H9 (cell line): Measurements from ENCODE around the gene C20orf173. TPM values are rescaled to one million over a fixed set of nuclear protein-coding genes. Genes with fewer than 3 reads are reported as not detected.

Experiments
- DNase-seq: peaks from one replicate; pipeline ENCODE4 v3.0.0-alpha.2; 2017
- H2AFZ ChIP-seq: one replicate; pipeline ENCODE4 v1.6.1; 2013; ENCODE audit warnings: mild to moderate bottlenecking, low read length, control low read depth, moderate library complexity
- H2AK5ac ChIP-seq: 2 replicates; pipeline ENCODE4 v1.6.1; 2013; ENCODE audit warnings: low read length, control low read depth, mixed read lengths; ENCODE audit not compliant: insufficient read length
- H2BK120ac ChIP-seq: one replicate; pipeline ENCODE4 v1.6.1; 2013; ENCODE audit warnings: low read depth, mild to moderate bottlenecking, low read length, control low read depth, inconsistent platforms; ENCODE audit not compliant: poor library complexity, severe bottlenecking
- H2BK12ac ChIP-seq: 2 replicates; pipeline ENCODE4 v1.6.1; 2013; ENCODE audit warnings: low read length, control low read depth, mixed read lengths, low read depth; ENCODE audit not compliant: insufficient read length
- H2BK15ac ChIP-seq: 2 replicates; pipeline ENCODE4 v1.6.1; 2013; ENCODE audit warnings: low read depth, low read length, control low read depth
- H2BK20ac ChIP-seq: one replicate; pipeline ENCODE4 v1.6.1; 2013; ENCODE audit warnings: low read depth, mild to moderate bottlenecking, low read length, control low read depth, inconsistent platforms; ENCODE audit not compliant: poor library complexity, severe bottlenecking
- H2BK5ac ChIP-seq: 2 replicates; pipeline ENCODE4 v1.6.1; 2013; ENCODE audit warnings: low read length, control low read depth, mixed read lengths; ENCODE audit not compliant: insufficient read length
- H3K14ac ChIP-seq: 2 replicates; pipeline ENCODE4 v1.6.1; 2013; ENCODE audit warnings: low read length, control low read depth; ENCODE audit not compliant: insufficient read depth
- H3K18ac ChIP-seq: 2 replicates; pipeline ENCODE4 v1.6.1; 2013; ENCODE audit warnings: low read depth, mild to moderate bottlenecking, mixed read lengths, low read length, control low read depth; ENCODE audit not compliant: insufficient read length
- H3K23ac ChIP-seq: 2 replicates; pipeline ENCODE4 v1.6.1; 2013; ENCODE audit warnings: low read length, control low read depth, mixed read lengths, low read depth; ENCODE audit not compliant: insufficient read length
- H3K23me2 ChIP-seq: 2 replicates; pipeline ENCODE4 v1.6.1; 2013; ENCODE audit warnings: low read depth, mild to moderate bottlenecking, mixed read lengths, low read length, control low read depth; ENCODE audit not compliant: insufficient read length, poor library complexity, severe bottlenecking
- H3K27ac ChIP-seq: 2 replicates; pipeline ENCODE4 v1.5.1; 2013; ENCODE audit warnings: low read length, control low read depth, mixed read lengths, low read depth; ENCODE audit not compliant: insufficient read length
- H3K27me3 ChIP-seq: 2 replicates; pipeline ENCODE4 v1.6.1; 2013; ENCODE audit warnings: low read length, control low read depth, inconsistent platforms; ENCODE audit not compliant: insufficient read depth
- H3K4ac ChIP-seq: 2 replicates; pipeline ENCODE4 v1.6.1; 2013; ENCODE audit warnings: low read depth, mild to moderate bottlenecking, control low read depth, inconsistent platforms, low read length, moderate library complexity
- H3K4me1 ChIP-seq: 2 replicates; pipeline ENCODE4 v1.6.1; 2013; ENCODE audit warnings: low read length, control low read depth, inconsistent platforms; ENCODE audit not compliant: insufficient read depth
- H3K4me2 ChIP-seq: 2 replicates; pipeline ENCODE4 v1.6.1; 2013; ENCODE audit warnings: low read length, control low read depth, mixed read lengths; ENCODE audit not compliant: insufficient read length, insufficient read depth
- H3K56ac ChIP-seq: 2 replicates; pipeline ENCODE4 v1.6.1; 2013; ENCODE audit warnings: low read depth, mild to moderate bottlenecking, mixed read lengths, low read length, control low read depth; ENCODE audit not compliant: insufficient read length
- H3K79me1 ChIP-seq: 2 replicates; pipeline ENCODE4 v1.6.1; 2013; ENCODE audit warnings: low read depth, mild to moderate bottlenecking, moderate library complexity, low read length, control low read depth, inconsistent platforms; ENCODE audit not compliant: insufficient read depth, poor library complexity, severe bottlenecking
- H3K79me2 ChIP-seq: 2 replicates; pipeline ENCODE4 v1.6.1; 2013; ENCODE audit warnings: low read length, control low read depth, inconsistent platforms; ENCODE audit not compliant: insufficient read depth
- H3K9ac ChIP-seq: 2 replicates; pipeline ENCODE4 v1.6.1; 2013; ENCODE audit warnings: low read length, control low read depth, mixed read lengths; ENCODE audit not compliant: insufficient read length; ENCODE audit errors: extremely low read depth
- H3K9me3 ChIP-seq: one replicate; pipeline ENCODE4 v1.6.1; 2013; ENCODE audit warnings: low read depth, low read length, inconsistent platforms; ENCODE audit not compliant: control insufficient read depth
- H3T11ph ChIP-seq: one replicate; pipeline ENCODE4 v1.6.1; 2013; ENCODE audit warnings: mild to moderate bottlenecking, low read length, control low read depth, inconsistent platforms
- H4K20me1 ChIP-seq: one replicate; pipeline ENCODE4 v1.6.1; 2013; ENCODE audit not compliant: control insufficient read depth, insufficient read length, insufficient read depth
- H4K5ac ChIP-seq: 2 replicates; pipeline ENCODE4 v1.6.1; 2013; ENCODE audit warnings: low read depth, mild to moderate bottlenecking, mixed read lengths, low read length, control low read depth; ENCODE audit not compliant: insufficient read length
- H4K8ac ChIP-seq: replicated peaks from 2 replicates; pipeline ENCODE4 v1.6.1; 2013; ENCODE audit warnings: low read length, control low read depth, mixed read lengths, low read depth; ENCODE audit not compliant: insufficient read length
- H4K91ac ChIP-seq: 2 replicates; pipeline ENCODE4 v1.6.1; 2013; ENCODE audit warnings: low read depth, mild to moderate bottlenecking, moderate library complexity, mixed read lengths, low read length, control low read depth; ENCODE audit not compliant: insufficient read length
- H3K27ac Mint-ChIP-seq, 3 experiments: 2 replicates in 2 of 3; 3 replicates in 1 of 3; pipeline ENCODE4 v1.8.0; 2020 to 2021; ENCODE audit warnings: mixed read lengths in 3 of 3, mild to moderate bottlenecking in 1 of 3, moderate library complexity in 1 of 3
- H3K27me3 Mint-ChIP-seq: 2 replicates; pipeline ENCODE4 v1.8.0; 2021; ENCODE audit warnings: low read depth, mild to moderate bottlenecking, moderate library complexity, mixed read lengths
- H3K36me3 Mint-ChIP-seq, 3 experiments: 2 replicates in 2 of 3; 3 replicates in 1 of 3; pipeline ENCODE4 v1.8.0; 2020 to 2021; ENCODE audit warnings: low read depth in 3 of 3, mixed read lengths in 3 of 3; ENCODE audit not compliant: insufficient read depth in 1 of 3
- H3K4me1 Mint-ChIP-seq, 2 experiments: 2 replicates each; pipeline ENCODE4 v1.8.0; 2020; ENCODE audit warnings: mixed read lengths in 2 of 2
- H3K4me3 Mint-ChIP-seq, 2 experiments: 2 replicates in 1 of 2; 3 replicates in 1 of 2; pipeline ENCODE4 v1.8.0; 2020 to 2021; ENCODE audit warnings: mild to moderate bottlenecking in 2 of 2, mixed read lengths in 2 of 2, moderate library complexity in 1 of 2
- H3K9me3 Mint-ChIP-seq, 2 experiments: 2 replicates in 1 of 2; 3 replicates in 1 of 2; pipeline ENCODE4 v1.8.0; 2020; ENCODE audit warnings: mild to moderate bottlenecking in 2 of 2, mixed read lengths in 2 of 2, moderate library complexity in 1 of 2
- WGBS: extraction: QIAGEN DNeasy Blood & Tissue Kit; methylation state at CpG from one replicate; pipeline ENCODE4 v1.1.7; 2013; ENCODE audit warnings: missing lambda C conversion rate, low lambda C conversion rate, mixed read lengths; ENCODE audit not compliant: insufficient read length; ENCODE audit errors: extremely low coverage; 5-methylcytosine and 5-hydroxymethylcytosine counted together
- total RNA-seq: library from RNA; stranded (reverse); gene quantifications from 2 replicates; pipeline ENCODE4 v1.2.1, GENCODE V29; 2021
- TF ChIP-seq, protein P1 (sequence below): fragments of 200-600 bp; sonication (generic); conservative IDR thresholded peaks from 3 replicates; pipeline ENCODE4 v1.8.0; 2021; ENCODE audit warnings: antibody characterized with exemption, mild to moderate bottlenecking

C20orf173 gene
- total RNA-seq, 1 experiment from 2014 or later: not detected

DNA sequence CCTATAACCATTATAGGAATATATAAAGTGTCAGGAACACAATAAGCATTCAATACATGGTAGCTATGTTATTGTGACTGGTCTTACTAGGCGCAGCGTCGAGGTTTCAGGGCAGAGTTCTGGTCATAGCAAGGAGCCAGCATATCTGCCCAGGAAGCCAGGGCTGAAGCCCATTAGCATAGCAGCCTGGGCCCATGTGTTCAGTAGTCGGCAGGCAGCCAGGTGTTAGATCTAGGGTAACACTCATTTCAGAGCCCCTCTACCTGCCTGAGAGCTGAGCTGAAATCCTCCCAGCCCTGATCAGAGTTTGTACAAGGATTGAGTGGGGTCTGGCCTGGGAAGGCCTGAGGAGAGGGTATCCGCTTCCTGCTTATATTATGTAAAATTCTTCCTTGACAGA lies 32.1 kb downstream of the C20orf173 start:
- Histone ChIP-seq H3K23ac (no peak overlapping the region), H2BK120ac (no peak overlapping the region), H4K91ac (no peak overlapping the region), H3K9me3 (no peaks in the 10 kb centered on the region), H3K4ac (no peak overlapping the region), H2BK5ac (no peak overlapping the region), H2AFZ (no peak overlapping the region), H3K18ac (no peak overlapping the region), H3K4me2 (no peak overlapping the region), H3K27me3 (no peaks in the 10 kb centered on the region), H2BK15ac (no peak overlapping the region), H2BK12ac (no peak overlapping the region), H3K23me2 (no peaks in the 10 kb centered on the region), H3K56ac (no peak overlapping the region), H2BK20ac (no peak overlapping the region), H4K20me1 (no peaks in the 10 kb centered on the region), H3K14ac (no peak overlapping the region; the same call in 1 of the 2 replicates), H4K8ac (no peak overlapping the region), H3K79me1 (no peaks in the 10 kb centered on the region), H3K27ac (no peak overlapping the region), H3K79me2 (no peaks in the 10 kb centered on the region), H4K5ac (no peak overlapping the region), H3T11ph (no peak overlapping the region), H3K4me1 (no peaks in the 10 kb centered on the region), H3K9ac (no peak overlapping the region), H2AK5ac (no peak overlapping the region)
- H3K27ac Mint-ChIP-seq: no peak overlapping the region; a peak in 1 of 7 replicates
- DNase-seq: no peak
- peaks cover 34 to 87% (median 86%) of the 10 kb centered on the region in 3 experiments for H3K36me3 Mint-ChIP-seq
- no peak overlapping the region for H3K4me3 Mint-ChIP-seq
- H3K4me1 Mint-ChIP-seq: no peaks in the 10 kb centered on the region
- H3K9me3 Mint-ChIP-seq: no peaks in the 10 kb centered on the region
- WGBS: no CpG with 5 or more reads among the region's 5 CpGs
- H3K27me3 Mint-ChIP-seq: no peaks in the 10 kb centered on the region
- TF ChIP-seq, protein P1, sequence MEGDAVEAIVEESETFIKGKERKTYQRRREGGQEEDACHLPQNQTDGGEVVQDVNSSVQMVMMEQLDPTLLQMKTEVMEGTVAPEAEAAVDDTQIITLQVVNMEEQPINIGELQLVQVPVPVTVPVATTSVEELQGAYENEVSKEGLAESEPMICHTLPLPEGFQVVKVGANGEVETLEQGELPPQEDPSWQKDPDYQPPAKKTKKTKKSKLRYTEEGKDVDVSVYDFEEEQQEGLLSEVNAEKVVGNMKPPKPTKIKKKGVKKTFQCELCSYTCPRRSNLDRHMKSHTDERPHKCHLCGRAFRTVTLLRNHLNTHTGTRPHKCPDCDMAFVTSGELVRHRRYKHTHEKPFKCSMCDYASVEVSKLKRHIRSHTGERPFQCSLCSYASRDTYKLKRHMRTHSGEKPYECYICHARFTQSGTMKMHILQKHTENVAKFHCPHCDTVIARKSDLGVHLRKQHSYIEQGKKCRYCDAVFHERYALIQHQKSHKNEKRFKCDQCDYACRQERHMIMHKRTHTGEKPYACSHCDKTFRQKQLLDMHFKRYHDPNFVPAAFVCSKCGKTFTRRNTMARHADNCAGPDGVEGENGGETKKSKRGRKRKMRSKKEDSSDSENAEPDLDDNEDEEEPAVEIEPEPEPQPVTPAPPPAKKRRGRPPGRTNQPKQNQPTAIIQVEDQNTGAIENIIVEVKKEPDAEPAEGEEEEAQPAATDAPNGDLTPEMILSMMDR: no peak
